ELR (cell line): ENCODE results near the gene PDE11A.
"Not testable (repeated sequence)": the region's sequence is repeated elsewhere in the genome, so short reads cannot be mapped to it uniquely, and the experiment has no call there.

Source experiments
- DNase-seq: peaks from one replicate; pipeline ENCODE4 v3.0.0-alpha.2; 2015; ENCODE audit warnings: low read depth

The PDE11A gene

DNA sequence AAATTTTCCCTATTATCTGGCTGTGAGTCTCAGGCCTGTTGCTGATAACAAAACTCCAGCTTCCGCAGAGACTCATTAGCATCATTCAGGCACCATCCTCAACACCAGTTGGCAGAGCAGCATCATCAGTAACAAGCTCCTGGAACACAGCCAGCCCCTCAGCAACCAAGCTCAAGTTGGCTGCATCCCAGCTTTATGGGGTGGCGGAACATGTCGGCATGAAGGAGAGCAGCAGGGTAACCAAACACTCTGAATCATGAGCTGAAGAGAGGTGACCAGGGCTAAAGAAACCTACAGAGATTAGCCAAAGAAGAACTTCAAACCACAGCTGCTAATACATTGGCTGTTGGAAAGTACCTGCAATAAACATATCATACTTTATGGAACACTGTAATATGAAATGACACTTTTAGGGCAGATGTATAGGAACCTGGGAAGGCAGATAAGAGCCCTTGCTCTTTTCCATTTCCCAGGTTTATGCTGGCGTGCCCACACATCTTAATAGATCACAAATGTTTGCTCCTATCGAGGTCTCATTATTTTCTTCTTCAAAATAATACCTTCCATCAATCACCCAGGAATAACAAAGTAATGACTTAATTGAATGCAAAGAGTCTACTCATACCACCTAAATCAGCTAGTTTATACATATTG lies 63.8 kb downstream of the PDE11A start:
- no peak for DNase-seq

DNA sequence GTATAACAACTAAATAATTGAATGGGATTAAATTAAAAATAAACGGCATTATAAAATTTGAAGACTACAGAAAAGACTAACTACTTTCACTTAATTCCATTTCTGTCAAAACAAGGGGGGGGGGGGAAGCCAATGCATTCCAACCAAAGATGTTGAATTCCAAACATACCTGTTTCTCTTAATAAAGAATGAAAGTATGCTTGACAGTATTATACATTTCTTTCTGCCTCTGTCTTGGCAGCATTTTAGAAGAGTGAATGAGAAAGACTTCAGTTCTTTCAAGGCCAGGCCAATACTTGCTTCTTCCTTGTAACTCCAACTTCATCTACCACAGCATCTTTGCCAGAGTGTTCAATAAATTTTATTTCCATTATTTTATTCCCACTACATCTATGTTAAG lies 65.9 kb downstream of the PDE11A start:
- DNase-seq: no peak

DNA sequence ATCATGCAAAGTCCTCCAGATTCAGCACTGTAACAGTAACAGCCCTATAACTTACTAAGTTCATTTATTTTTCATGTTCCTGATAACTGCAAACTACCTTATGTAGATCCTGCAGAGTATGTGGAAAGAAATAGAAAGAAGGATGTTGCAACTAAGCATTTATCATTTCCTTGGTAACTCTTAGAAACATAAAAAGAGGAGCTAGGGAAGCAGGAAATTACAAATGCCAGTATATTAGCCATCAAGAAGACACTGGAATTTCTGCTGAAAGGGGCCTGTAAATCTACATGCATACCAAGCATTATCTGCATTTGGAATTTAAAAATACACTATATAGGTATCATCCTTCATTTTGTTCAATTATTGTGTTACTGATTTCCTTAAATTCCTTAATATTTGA lies 66.8 kb downstream of the PDE11A start:
- DNase-seq: peak; percentile 47

DNA sequence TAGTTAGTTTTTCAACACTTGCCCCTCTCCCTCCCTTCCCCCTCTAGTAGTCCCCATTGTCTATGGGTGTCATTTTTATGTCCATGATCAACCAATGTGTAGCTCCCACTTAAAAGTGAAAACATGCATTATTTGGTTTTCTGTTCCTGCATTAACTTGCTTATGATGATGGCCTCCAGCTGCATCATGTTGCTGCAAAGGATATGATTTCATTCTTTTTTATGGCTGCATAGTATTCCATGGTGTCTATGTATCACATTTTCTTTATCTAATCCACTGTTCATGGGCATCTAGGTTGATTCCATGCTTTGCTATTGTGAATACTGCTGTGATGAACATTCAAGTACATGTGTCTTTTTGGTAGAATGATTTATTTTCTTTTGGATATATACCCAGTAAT lies 70.5 kb downstream of the PDE11A start:
- no peak for DNase-seq

DNA sequence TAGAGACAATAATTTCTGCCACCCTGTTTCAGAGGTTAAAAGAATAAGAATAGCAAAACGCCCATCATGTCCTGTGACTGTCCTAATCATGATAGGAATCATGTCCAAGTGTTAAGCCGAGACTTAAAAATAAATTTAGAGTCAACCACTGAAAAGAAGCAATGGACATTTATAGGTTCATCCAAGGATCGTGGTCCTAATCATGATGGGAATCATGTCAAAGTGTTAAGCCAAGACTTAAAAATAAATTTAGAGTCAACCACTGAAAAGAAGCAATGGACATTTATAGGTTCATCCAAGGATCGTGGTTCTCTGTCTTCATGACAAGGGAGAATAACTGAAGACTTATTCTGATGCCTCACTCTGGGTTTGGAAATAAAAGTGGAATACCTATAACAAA lies 73.6 kb downstream of the PDE11A start:
- DNase-seq: no peak

DNA sequence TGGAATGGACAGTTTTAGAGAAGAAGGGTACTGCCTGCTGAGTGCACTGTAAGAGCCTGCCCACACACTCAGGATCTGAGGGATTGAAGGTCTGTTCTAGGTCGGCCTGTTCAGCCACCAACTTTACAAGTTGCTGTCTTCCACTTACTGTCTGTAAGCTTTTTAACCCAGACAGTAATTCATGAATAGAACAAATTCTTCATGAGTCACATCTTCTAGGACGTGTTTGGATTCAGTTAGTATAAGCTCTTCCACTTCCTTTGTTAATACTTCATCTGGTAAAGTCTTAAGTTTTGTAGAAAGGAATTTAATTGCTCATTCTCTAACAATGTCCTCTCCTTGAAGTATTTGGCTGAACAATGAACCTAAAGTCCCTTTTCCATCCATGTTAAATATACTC lies 74.6 kb downstream of the PDE11A start:
- DNase-seq: peak; percentile 86

DNA sequence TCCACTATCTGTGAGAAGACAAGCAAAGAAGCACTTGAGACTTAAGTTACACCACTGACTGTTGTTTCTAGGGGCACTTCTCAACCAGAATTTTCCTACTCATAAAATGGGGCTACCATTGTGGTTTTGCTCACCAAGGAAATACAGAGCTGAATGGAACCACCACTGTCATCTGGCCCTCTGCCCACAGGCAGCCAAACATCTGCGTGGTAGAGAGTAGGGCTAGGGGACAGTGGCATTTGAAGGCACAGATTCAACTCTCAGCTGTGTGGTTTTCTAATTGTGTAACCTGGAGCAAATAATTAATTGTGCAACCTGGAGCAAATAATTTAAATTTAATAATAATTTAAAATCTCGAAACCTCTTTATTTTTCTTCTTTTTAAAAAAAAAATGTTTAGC lies 79.6 kb downstream of the PDE11A start:
- DNase-seq: no peak

DNA sequence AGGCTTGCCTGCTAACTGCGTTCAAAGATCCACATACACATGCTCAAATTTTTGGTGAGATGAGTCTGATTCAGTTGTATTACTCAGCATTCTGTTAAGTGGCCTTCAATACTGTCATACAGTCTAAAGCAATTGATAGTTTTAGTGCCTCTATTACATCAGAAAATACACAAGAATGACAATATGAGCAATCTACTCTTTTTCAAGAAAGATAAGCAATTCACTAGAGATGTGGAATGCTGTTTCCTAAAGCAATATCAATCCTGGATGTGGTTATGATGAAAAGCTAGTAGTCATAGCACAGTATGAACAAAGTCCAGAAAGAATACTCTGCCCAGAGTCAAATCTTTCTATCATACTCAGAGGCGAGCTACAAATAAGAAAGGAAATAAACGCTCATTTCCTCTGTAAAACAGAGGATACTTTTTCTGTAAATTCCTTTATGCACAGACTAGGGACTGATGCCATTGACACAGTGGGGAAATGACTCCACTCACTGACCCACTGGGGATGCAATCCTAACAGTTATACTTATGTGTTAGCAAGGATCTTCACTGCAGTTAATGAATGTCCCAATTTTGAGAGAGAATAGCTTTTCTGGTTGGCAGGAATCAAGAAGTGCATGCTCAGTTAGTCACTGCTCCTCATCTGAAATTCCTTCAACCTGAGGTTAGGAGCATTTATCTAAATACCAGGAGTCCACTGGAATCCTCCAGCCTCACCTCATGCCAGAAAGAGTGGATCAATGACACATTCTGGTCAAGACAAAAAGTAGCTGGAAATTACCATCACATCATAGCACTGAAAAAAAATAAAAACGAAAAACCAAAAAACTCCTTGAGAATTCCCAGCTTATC lies 83.3 kb downstream of the PDE11A start:
- DNase-seq: peak; percentile 62

DNA sequence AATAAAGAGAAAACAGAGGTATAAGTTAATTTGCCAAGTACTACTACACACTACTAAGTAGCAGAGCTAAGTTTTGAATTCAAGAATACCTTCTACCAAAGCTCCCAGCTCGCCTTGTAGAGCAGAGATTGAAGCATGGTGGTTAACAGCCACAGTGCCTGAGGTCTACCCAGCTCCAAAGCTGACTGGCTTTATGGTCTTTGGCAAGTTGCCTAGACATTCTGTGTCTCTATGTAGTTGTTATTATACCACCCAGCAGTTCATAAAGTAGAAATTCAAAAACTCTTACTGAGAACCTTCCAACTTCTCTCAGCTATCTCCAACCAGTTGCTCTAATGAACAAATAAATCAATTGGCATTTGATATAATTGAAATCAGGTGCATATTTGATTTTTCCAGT lies 87.8 kb downstream of the PDE11A start:
- peak; percentile 36 for DNase-seq

DNA sequence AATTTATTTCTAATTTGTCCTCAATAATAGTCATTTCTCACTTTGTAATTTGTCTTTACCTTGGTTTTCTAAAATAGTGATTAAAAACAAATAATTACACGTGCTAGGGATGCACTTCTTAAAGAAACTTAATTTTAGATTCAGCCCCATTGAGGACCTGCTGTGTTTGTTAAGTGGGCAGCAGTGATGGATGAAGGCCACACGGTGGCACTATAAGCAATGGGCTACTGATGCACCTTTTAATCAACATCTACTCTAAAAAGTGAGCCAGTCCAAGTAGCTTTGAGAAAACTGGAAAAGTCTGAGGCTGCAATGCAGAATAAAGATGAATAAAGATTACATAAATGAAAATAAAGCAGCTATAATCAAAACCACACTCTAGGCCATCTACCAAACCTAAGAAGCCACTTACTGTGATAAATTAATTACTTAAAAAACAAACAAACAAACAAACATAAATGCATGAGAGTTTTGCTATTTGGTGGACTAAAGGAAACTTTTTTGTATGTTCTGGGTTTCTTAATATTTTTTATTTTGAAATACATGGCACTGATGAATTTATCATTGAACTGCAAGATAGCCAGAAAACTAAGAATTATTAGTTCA lies 89.3 kb downstream of the PDE11A start:
- DNase-seq: peak; percentile 74

DNA sequence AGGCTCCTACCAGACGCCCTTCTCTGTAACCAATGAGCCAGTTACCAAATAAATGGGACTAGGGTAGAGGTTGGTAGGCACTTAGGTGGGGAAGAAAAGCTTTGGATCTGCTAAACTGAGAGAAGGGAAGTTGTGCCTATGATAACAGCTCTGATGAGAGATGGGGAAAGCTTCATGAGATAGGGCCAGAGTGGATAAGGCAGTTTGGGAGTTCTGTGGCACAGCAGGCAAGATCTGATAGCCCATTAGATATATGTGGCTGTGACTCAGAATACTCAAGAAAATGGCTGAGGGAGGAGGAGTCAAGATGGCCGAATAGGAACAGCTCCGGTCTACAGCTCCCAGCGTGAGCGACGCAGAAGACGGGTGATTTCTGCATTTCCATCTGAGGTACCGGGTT lies 99.8 kb downstream of the PDE11A start:
- DNase-seq: no peak

DNA sequence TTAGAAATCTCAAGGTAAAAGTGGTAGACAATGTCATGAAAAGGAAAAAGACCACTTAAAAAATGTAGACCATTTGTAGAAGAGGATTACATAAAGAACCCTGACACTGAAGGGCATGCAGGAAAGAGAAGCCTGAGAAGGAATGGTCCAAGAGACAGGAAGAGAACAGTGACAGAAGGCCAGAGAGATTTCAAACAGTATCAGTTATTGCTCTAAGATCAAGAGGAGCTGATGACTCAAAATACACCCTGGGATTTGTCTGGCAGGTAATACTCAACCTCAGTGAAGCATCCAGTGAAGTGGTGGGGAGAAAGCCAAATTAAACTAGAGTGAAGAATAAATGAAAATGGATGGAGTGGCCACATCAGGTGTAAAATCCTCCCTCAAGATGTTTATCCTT lies 100.5 kb downstream of the PDE11A start:
- DNase-seq: no peak

DNA sequence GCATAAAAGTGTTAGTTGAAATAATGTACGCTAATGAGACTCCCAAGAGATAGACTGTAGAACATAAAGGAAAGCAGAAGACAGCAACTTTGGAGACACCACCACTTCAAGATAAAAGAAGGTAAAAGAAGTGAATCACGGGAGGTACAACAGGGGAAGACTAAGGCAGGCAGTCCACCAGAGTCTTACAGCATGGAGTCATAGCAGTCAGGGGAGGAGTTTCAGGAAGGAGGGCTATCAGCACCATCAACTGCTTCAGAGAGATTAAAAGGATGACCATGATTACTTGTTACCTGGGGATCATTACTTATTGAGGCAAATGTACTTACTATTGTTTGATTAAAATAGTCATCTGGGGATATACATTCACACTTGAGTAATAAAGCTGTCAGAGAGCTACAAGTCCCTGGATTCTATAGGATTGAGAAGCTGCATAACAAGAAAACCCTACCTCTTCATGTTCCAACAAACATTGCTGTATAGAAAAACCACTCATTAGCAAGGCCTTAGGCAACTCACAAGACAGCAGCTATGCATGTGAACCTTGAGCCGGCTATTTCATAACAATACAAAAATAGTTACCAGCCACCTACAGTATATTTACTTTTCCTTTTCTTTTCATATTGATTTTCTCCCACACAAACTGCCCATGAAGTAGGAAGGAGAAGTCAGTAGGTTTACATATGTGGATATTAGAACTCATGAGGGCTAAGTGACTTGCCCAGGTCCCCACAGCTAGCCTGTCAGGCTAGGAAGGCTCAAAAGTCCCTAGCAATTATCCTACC lies 101.7 kb downstream of the PDE11A start:
- DNase-seq: no peak

DNA sequence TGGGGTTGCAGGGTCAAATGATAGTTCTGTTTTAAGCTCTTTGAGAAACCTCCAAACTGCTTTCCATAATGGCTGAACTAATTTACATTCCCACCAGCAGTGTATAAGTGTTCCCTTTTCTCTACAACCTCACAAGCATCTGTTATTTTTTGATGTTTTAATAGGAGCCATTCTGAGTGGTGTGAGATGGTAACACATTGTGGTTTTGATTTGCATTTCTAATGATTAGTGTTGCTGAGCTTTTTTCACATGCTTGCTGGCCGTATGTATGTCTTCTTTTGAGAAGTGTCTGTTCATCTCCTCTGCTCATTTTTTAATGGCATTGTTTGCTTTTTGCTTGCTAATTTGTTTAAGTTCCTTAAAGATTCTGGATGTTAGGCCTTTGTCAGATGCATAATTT lies 107.7 kb downstream of the PDE11A start:
- DNase-seq: no peak

DNA sequence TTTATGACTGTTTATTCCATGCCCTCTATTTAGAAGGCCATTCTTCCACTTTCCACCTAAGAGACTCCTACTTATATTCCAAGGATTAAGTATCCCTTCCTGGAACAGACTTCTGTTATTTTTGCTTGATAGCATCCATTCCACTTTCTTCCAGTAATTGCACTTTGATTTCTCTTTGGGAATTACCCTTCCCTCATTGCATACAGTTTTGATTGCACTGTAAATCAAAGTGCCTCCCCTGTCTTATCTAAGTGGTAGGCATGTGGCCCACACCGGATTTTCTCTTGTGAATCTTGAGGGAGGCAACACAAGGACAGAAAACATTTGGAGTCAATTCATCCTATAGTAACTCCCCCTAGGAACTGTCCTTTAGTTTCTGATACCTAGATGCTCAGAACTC lies 120.4 kb downstream of the PDE11A start:
- no peak for DNase-seq

DNA sequence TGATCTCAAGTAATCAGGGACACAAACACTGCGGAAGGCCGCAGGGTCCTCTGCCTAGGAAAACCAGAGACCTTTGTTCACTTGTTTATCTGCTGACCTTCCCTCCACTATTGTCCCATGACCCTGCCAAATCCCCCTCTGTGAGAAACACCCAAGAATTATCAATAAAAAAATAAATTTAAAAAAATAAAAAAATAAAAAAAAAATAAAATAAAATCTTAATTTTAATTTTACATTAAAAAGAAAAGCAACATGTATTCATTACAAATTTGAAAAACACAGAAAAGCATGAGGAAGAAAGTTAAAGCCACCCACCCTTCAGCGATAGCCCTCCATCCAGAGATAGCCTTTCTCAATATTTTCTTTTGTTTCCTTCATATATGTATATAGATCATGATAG lies 125.0 kb downstream of the PDE11A start:
- not testable (repeated sequence) for DNase-seq

DNA sequence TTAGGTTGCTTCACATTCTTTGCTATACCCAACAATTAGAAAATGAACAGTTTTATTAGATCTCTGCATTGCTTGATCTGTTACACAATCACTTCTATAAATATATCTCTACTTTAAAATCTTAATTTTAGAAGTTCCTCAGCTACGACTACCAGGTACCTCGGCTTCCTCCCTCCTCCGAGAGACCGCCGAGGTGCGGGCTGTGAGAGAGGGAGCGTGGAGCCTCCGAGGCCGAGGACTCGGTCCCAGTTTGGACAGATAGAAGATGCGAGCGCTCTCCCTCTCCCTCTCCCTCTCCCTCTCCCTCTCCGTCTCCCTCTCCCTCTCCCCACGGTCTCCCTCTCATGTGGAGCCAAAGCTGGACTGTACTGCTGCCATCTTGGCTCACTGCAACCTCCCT lies 128.0 kb downstream of the PDE11A start:
- not testable (repeated sequence) for DNase-seq

DNA sequence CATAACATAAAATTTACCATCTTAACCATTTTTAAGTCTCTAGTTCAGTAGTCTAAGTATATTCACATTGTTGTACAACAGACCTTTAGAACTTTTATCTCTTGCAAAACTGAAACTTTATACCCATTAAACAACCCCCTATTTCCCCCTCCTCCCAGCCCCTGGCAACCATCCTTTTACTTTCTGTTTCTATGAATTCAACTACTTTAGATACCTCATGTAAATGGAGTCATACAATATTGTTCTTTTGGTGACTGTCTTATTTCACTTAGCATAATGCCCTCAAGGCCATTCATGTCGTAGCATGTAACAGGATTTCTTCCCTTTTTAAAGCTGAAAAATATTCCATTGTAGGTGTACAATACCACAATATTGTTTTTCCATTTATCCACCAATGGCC lies 129.8 kb downstream of the PDE11A start:
- DNase-seq: no peak

DNA sequence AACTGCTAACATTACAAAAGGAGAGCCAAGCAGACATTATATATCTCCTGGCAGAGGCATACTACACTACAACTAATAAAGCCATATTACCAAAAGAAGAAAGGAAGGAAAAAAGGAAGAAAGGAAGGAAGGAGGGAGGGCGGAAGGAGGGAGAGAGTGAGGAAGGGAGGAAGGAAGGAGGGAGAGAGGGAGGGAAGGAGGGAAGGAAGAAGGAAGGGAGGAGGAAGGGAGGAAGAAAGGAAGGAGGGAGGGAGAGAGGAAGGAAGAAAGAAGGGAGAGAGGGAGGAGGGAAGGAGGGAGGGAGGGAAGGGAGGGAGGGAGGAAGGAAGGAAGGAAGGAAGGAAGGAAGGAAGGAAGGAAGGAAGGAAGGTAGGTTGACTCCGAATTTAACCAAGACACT lies 133.4 kb downstream of the PDE11A start:
- no peak for DNase-seq

DNA sequence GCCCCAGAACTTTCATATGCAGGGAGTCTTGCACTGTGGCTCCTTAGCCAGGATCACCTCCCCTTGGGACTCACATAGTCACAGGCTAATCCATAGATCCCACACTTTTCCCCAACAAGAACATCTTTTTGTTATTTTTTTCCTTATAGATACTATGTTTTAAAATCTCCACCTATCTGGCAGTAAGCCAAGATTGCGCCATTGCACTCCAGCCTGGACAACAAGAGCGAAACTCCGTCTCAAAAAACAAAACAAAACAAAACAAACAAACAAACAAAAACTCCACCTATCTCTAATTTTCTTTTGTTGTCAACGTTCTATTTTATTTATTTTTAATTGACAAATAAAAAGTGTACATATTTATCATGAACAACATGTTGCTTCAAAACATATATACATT lies 141.7 kb downstream of the PDE11A start:
- DNase-seq: no peak

DNA sequence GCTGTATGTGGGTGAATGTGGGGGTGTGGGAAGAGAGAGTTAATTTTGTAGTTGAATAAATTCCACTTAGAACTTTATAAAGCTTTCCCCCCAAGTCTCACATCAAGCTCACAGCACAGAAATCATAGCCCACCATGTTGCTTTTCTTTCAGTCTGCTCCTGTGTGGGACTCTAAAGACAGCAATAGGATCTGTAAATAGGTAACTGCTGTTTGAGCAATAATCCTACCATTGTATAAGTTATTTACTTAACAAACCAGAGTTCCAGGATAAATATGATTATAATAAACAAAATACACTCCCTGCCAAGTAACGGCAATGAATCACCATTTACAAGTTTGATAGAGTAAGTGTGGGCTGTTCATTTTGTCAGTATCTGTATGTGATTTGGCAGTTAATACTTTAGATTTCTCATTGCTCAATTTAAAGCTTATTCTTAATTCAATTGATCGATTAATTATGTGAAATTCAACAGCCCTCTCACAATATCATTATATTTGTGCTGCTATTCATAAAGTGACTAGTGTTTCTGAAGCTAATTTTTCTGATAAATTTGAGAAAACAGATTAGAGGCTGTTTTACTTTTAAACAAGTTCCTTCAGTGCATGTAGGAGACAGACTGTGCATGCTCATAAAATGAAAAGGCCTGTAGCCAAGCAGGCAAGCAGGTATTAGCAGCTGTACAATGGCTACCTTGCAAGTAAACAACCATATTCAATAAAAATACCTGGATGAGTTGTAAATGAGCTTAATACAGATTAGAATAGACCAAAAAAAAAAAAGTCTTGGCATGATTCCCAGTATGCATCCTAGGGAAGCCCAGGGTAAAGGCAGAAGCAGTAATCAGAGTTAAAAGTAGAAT lies 142.7 kb downstream of the PDE11A start:
- DNase-seq: no peak

DNA sequence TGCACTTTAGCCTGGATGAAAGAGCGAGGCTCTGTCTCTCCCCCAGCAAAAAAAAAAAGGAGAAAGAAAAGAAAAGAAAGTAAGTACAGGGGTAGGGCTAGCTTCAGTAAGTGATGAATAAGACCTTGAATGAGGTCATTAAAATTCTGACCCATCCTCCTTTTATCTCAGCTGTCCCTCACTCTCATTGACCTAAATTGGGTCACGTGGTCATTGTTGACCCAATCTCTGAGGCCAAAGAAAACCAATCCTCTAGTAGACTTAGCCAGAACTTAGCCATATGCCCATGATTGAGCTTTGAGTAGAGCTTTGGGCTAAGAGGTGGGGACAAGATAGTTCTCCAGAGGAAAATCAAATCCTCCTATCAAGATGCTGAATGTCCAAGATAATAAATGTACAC lies 149.3 kb downstream of the PDE11A start:
- no peak for DNase-seq
